Adrenal gland (tissue), 12 donors: ENCODE results near the gene NPEPL1. TPM values are rescaled to one million over a fixed set of nuclear protein-coding genes. Genes with fewer than 3 reads are reported as not detected.
"Not testable (repeated sequence)": the region's sequence is repeated elsewhere in the genome, so short reads cannot be mapped to it uniquely, and the experiment has no call there.

ENCODE experiments used
- DNase-seq, 7 donors: peaks; one replicate each; pipeline ENCODE4 v3.0.0-alpha.2; 2019 to 2020
- H3K27ac ChIP-seq, 5 donors: fragments of 200-600 bp; sonication (generic) in 4 of 5; 1 replicate in 3 of 5; 2 replicates in 2 of 5; pipeline versions ENCODE4 v1.5.1 to v1.8.0; 2016 to 2020; ENCODE audit warnings: mild to moderate bottlenecking in 1 of 5
- H3K27me3 ChIP-seq: fragments of 200-600 bp; 2 replicates; pipeline ENCODE4 v1.8.0; 2021
- H3K36me3 ChIP-seq, 2 donors: fragments of 200-600 bp; replicated peaks in 1 of 2; 1 replicate in 1 of 2; 2 replicates in 1 of 2; pipeline versions ENCODE4 v1.5.1 to v1.8.0; 2018 to 2022
- H3K4me1 ChIP-seq, 2 donors: fragments of 200-600 bp; replicated peaks in 1 of 2; 1 replicate in 1 of 2; 2 replicates in 1 of 2; pipeline versions ENCODE4 v1.5.1 to v1.8.0; 2018 to 2021
- H3K4me3 ChIP-seq, 4 donors: fragments of 200-600 bp; sonication (generic) in 3 of 4; one replicate each; pipeline ENCODE4 v1.5.1; 2016 to 2018
- H3K9me3 ChIP-seq, 3 donors: fragments of 200-600 bp; sonication (generic) in 1 of 3; replicated peaks in 1 of 3; 1 replicate in 2 of 3; 2 replicates in 1 of 3; pipeline versions ENCODE4 v1.5.1 to v1.8.0; 2016 to 2021
- POLR2A ChIP-seq, 2 donors: fragments of 450-650 bp; IDR thresholded peaks; one replicate each; pipeline ENCODE4 v1.6.1; 2017; ENCODE audit warnings: antibody characterized with exemption in 2 of 2, mild to moderate bottlenecking in 2 of 2, moderate library complexity in 1 of 2
- WGBS, 4 donors: extraction: QIAGEN DNeasy Blood & Tissue Kit in 2 of 4; methylation state at CpG; one replicate each; pipeline versions ENCODE4 v1.1.5 to v1.1.7; 2013 to 2017; 5-methylcytosine and 5-hydroxymethylcytosine counted together
- intact Hi-C, 2 donors: fragments of 100-400 bp; cut with DNase I; formaldehyde crosslinking; loops; one replicate each; pipeline versions ENCODE4 v1.14.1 to v1.15.0; 2022 to 2023
- polyA plus RNA-seq, 3 donors: library from polyadenylated mRNA; stranded (reverse); fragments of 200-250 nt in 2 of 3; fragments of 350-450 nt in 1 of 3; fragmentation: Illumina TruSeq in 1 of 3; extraction: RNeasy Lipid Tissue Mini Kit (QIAGEN cat#74804) in 1 of 3; gene quantifications; one replicate each; pipeline ENCODE4 v1.2.3, GENCODE V29; 2013 to 2014
- total RNA-seq, 9 donors: library from RNA; depleted of rRNA in 4 of 9; stranded (reverse); fragments of >200 nt in 4 of 9; fragments of 120-200 nt in 1 of 9; fragmentation: NEBNext Ultra II Directional in 1 of 9; extraction: Animal tissue kit (Norgen Biotek cat#: 25700) in 1 of 9; gene quantifications; one replicate each; pipeline versions ENCODE4 v1.1.0 to v1.2.4, GENCODE V29; 2013 to 2023
- TF ChIP-seq, protein P1 (sequence below), 6 experiments: fragments of 450-650 bp in 4 of 6; fragments of 200-600 bp in 2 of 6; sonication (generic) in 1 of 6; IDR thresholded peaks; 1 replicate in 5 of 6; 2 replicates in 1 of 6; pipeline versions ENCODE4 v1.5.1 to v1.8.0; 2016 to 2021; ENCODE audit warnings: antibody characterized with exemption in 6 of 6, mild to moderate bottlenecking in 2 of 6, moderate library complexity in 1 of 6
- donor health status: healthy with polysubstance abuse.
- donor health status: Bipolar disorder and iron deficiency.
- donor health status: DM: yes; HTN: yes; CAD: no.
- donor health status: DM: no; HTN: no; CAD: no.
- donor health status: DM: no; HTN: no; CAD: no.
- donor health status: DM: yes; HTN: yes; CAD: no.

Gene NPEPL1
- total and polyA plus RNA-seq, 12 donors: 9.3 to 158 (median 35.2) TPM

GRCh38 chr20:58723628-58723984 is 31.0 kb downstream of the NPEPL1 start:
- H3K4me3 ChIP-seq: no peak overlapping the region
- 90 to 97% (median 97%) methylated on average over 3 of the region's 3 CpGs for WGBS, 4 donors
- no peaks in the 10 kb centered on the region for H3K9me3 ChIP-seq
- DNase-seq: no peak
- H3K27me3 ChIP-seq: no peaks in the 10 kb centered on the region
- no peaks in the 10 kb centered on the region for H3K4me1 ChIP-seq
- H3K27ac ChIP-seq: no peak overlapping the region
- H3K36me3 ChIP-seq: no peaks in the 10 kb centered on the region
- intact Hi-C loops: no loop called here
- no peak for TF ChIP-seq POLR2A (IDR thresholded peaks at IDR 0.05)
- TF ChIP-seq, protein P1, sequence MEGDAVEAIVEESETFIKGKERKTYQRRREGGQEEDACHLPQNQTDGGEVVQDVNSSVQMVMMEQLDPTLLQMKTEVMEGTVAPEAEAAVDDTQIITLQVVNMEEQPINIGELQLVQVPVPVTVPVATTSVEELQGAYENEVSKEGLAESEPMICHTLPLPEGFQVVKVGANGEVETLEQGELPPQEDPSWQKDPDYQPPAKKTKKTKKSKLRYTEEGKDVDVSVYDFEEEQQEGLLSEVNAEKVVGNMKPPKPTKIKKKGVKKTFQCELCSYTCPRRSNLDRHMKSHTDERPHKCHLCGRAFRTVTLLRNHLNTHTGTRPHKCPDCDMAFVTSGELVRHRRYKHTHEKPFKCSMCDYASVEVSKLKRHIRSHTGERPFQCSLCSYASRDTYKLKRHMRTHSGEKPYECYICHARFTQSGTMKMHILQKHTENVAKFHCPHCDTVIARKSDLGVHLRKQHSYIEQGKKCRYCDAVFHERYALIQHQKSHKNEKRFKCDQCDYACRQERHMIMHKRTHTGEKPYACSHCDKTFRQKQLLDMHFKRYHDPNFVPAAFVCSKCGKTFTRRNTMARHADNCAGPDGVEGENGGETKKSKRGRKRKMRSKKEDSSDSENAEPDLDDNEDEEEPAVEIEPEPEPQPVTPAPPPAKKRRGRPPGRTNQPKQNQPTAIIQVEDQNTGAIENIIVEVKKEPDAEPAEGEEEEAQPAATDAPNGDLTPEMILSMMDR (IDR thresholded peaks at IDR 0.05): no peak

GRCh38 chr20:58726156-58726555 is 33.6 kb downstream of the NPEPL1 start:
- H3K4me1 ChIP-seq, H3K4me3 ChIP-seq, H3K27me3 ChIP-seq, H3K9me3 ChIP-seq, intact Hi-C loops, H3K27ac ChIP-seq, H3K36me3 ChIP-seq, DNase-seq: not testable (repeated sequence)
- 64 to 91% (median 76%) methylated on average over 2 of the region's 2 CpGs for WGBS, 4 donors

DNA sequence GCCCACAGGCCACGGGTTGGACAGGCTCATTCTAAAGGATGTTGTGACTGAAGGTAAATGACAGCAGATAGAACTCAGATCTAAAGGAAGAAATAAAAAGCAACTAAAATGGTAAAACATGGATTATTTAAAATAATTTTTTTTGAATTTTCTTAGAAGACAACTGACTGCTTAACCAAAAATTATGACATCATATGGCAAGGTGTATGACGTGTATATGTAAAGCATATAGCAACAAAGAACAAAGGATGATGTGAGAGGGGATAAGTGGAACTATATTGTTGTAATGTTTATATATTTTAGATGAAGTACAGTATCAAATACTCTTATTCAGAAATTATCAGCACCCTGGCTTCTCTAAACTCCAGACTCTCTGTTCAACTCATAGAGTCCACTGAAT is 38.6 kb downstream of the NPEPL1 start:
- Histone ChIP-seq H3K36me3 (no peaks in the 10 kb centered on the region), H3K27ac (no peak overlapping the region), H3K27me3 (no peaks in the 10 kb centered on the region), H3K4me3 (no peak overlapping the region), H3K4me1 (no peaks in the 10 kb centered on the region), H3K9me3 (no peaks in the 10 kb centered on the region)
- DNase-seq: no peak
- WGBS, 4 donors: 80 to 90% (median 88%) methylated on average over 2 of the region's 2 CpGs
- no peak for TF ChIP-seq POLR2A (IDR thresholded peaks at IDR 0.05)
- TF ChIP-seq, protein P1 (IDR thresholded peaks at IDR 0.05): no peak
- intact Hi-C loops: no loop called here

- H3K27me3 ChIP-seq: no peaks in the 10 kb centered on the region
- DNase-seq: no peak
- TF ChIP-seq, protein P1 (IDR thresholded peaks at IDR 0.05): no peak
- no peak for TF ChIP-seq POLR2A (IDR thresholded peaks at IDR 0.05)
- H3K4me1 ChIP-seq: no peaks in the 10 kb centered on the region
- peaks cover 0 to 11% (median 0%) of the 10 kb centered on the region in 3 donors for H3K9me3 ChIP-seq
- intact Hi-C loops: no loop called here
- H3K27ac ChIP-seq: no peak overlapping the region
- H3K36me3 ChIP-seq: no peaks in the 10 kb centered on the region
- no peak overlapping the region for H3K4me3 ChIP-seq
- WGBS, 4 donors: 67 to 75% (median 70%) methylated on average over 1 of the region's 1 CpG
Measured at GRCh38 chr20:58737198-58737597, 44.6 kb downstream of the NPEPL1 start.
